Measurements from ENCODE around the gene CKAP4.

GRCh38 chr12:106280106-106280505, 32.3 kb upstream of the CKAP4 start:
- no peak for TF ChIP-seq CTCF (IDR thresholded peaks at IDR 0.05; ENCODE audit: low read length)
- no peak for TF ChIP-seq EZH2phosphoT487 (IDR thresholded peaks at IDR 0.05; ENCODE audit: low read length)
